ENCODE results near the gene CDCP2.
A peak's percentile ranks its signal among the peaks of the same experiment; 100 is the strongest.

Gene CDCP2

GRCh38 chr1:54178296-54179070 lies 25.7 kb upstream of the CDCP2 start:
- peaks cover under 1% of the 10 kb centered on the region for H3K4me1 ChIP-seq (ENCODE audit: control insufficient read depth, insufficient read depth, low read length)

DNA sequence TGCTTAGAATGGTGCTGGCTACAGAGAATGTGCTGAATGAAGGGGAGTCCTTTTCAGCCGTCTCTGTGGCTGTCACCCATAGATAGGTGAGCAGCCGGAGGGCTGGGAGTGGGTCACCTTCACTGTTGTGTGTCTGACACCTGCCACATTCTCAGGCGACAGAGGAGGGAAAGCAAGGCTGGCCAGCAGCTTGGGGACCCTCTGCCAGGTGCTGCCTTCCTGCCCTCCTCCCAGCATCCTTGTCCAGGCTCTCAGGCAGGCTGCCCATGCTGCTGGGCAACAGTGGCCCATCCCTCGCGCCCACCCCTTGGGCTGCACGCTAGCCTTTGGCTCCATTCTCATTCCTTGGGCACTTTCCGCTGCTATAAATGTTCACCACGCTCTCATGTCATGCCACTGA lies 24.9 kb upstream of the CDCP2 start:
- Histone ChIP-seq H3K9me3 (ENCODE audit: control insufficient read depth, low read length) (no peaks in the 10 kb centered on the region), H3K36me3 (ENCODE audit: control insufficient read depth, insufficient read depth, low read length) (no peaks in the 10 kb centered on the region), H3K4me3 (ENCODE audit: insufficient read depth, low read depth, low read length) (no peak overlapping the region), H3K27me3 (ENCODE audit: control insufficient read depth, insufficient read depth, low read length, poor library complexity, severe bottlenecking) (no peaks in the 10 kb centered on the region), H3K4me1 (ENCODE audit: control insufficient read depth, insufficient read depth, low read length) (peaks cover 6% of the 10 kb centered on the region), H3K27ac (ENCODE audit: insufficient read depth, low read depth, low read length, poor library complexity, severe bottlenecking) (no peak overlapping the region)
- 91% methylated on average over 8 of the region's 8 CpGs for WGBS, 2 experiments

More at GRCh38 chr1:54178296-54179070, 25.7 kb upstream of the CDCP2 start:
- H3K9me3 ChIP-seq (ENCODE audit: control insufficient read depth, low read length): no peaks in the 10 kb centered on the region
- 92 to 94% methylated on average over 9 of the region's 9 CpGs for WGBS, 2 experiments
- H3K27ac ChIP-seq (ENCODE audit: insufficient read depth, low read depth, low read length, poor library complexity, severe bottlenecking): no peak overlapping the region
- H3K36me3 ChIP-seq (ENCODE audit: control insufficient read depth, insufficient read depth, low read length): no peaks in the 10 kb centered on the region
- H3K4me3 ChIP-seq (ENCODE audit: insufficient read depth, low read depth, low read length): no peak overlapping the region
- no peaks in the 10 kb centered on the region for H3K27me3 ChIP-seq (ENCODE audit: control insufficient read depth, insufficient read depth, low read length, poor library complexity, severe bottlenecking)

- H3K36me3 ChIP-seq (ENCODE audit: control insufficient read depth, insufficient read depth, low read length): no peaks in the 10 kb centered on the region
- 90 to 94% methylated on average over 6 of the region's 6 CpGs for WGBS, 2 experiments
- H3K9me3 ChIP-seq (ENCODE audit: control insufficient read depth, low read length): no peaks in the 10 kb centered on the region
- no peak overlapping the region for H3K27ac ChIP-seq (ENCODE audit: insufficient read depth, low read depth, low read length, poor library complexity, severe bottlenecking)
- H3K4me3 ChIP-seq (ENCODE audit: insufficient read depth, low read depth, low read length): no peak overlapping the region
- no peaks in the 10 kb centered on the region for H3K27me3 ChIP-seq (ENCODE audit: control insufficient read depth, insufficient read depth, low read length, poor library complexity, severe bottlenecking)
- peaks cover 6% of the 10 kb centered on the region for H3K4me1 ChIP-seq (ENCODE audit: control insufficient read depth, insufficient read depth, low read length)
Observed at GRCh38 chr1:54176621-54177327, 24.0 kb upstream of the CDCP2 start.

- no peak overlapping the region for H3K27ac ChIP-seq (ENCODE audit: insufficient read depth, low read depth, low read length, poor library complexity, severe bottlenecking)
- 90 to 91% methylated on average over 4 of the region's 4 CpGs for WGBS, 2 experiments
Observed at GRCh38 chr1:54174106-54174505, 21.3 kb upstream of the CDCP2 start.

GRCh38 chr1:54173681-54174080 lies 20.9 kb upstream of the CDCP2 start:
- 75 to 79% methylated on average over 9 of the region's 9 CpGs for WGBS, 2 experiments
- no peak overlapping the region for H3K27ac ChIP-seq (ENCODE audit: insufficient read depth, low read depth, low read length, poor library complexity, severe bottlenecking)
- H3K4me3 ChIP-seq (ENCODE audit: insufficient read depth, low read depth, low read length): no peak overlapping the region
- H3K36me3 ChIP-seq (ENCODE audit: control insufficient read depth, insufficient read depth, low read length): no peaks in the 10 kb centered on the region
- no peaks in the 10 kb centered on the region for H3K27me3 ChIP-seq (ENCODE audit: control insufficient read depth, insufficient read depth, low read length, poor library complexity, severe bottlenecking)
- H3K4me1 ChIP-seq (ENCODE audit: control insufficient read depth, insufficient read depth, low read length): peaks cover 6% of the 10 kb centered on the region
- H3K9me3 ChIP-seq (ENCODE audit: control insufficient read depth, low read length): no peaks in the 10 kb centered on the region

More at GRCh38 chr1:54174106-54174505, 21.3 kb upstream of the CDCP2 start:
- Histone ChIP-seq H3K4me1 (ENCODE audit: control insufficient read depth, insufficient read depth, low read length) (peaks cover 6% of the 10 kb centered on the region), H3K9me3 (ENCODE audit: control insufficient read depth, low read length) (no peaks in the 10 kb centered on the region), H3K36me3 (ENCODE audit: control insufficient read depth, insufficient read depth, low read length) (no peaks in the 10 kb centered on the region), H3K27me3 (ENCODE audit: control insufficient read depth, insufficient read depth, low read length, poor library complexity, severe bottlenecking) (no peaks in the 10 kb centered on the region), H3K4me3 (ENCODE audit: insufficient read depth, low read depth, low read length) (no peak overlapping the region)

- 87 to 90% methylated on average over 9 to 10 of the region's 10 CpGs for WGBS, 2 experiments
- Histone ChIP-seq H3K36me3 (ENCODE audit: control insufficient read depth, insufficient read depth, low read length) (no peaks in the 10 kb centered on the region), H3K27ac (ENCODE audit: insufficient read depth, low read depth, low read length, poor library complexity, severe bottlenecking) (peak overlapping the region; percentile 63)
Observed at GRCh38 chr1:54172614-54173599, 20.1 kb upstream of the CDCP2 start.

GRCh38 chr1:54171606-54172005 lies 18.8 kb upstream of the CDCP2 start:
- Histone ChIP-seq H3K27ac (ENCODE audit: insufficient read depth, low read depth, low read length, poor library complexity, severe bottlenecking) (no peak overlapping the region), H3K36me3 (ENCODE audit: control insufficient read depth, insufficient read depth, low read length) (no peaks in the 10 kb centered on the region), H3K4me1 (ENCODE audit: control insufficient read depth, insufficient read depth, low read length) (peaks cover 6% of the 10 kb centered on the region), H3K27me3 (ENCODE audit: control insufficient read depth, insufficient read depth, low read length, poor library complexity, severe bottlenecking) (no peaks in the 10 kb centered on the region), H3K9me3 (ENCODE audit: control insufficient read depth, low read length) (no peaks in the 10 kb centered on the region), H3K4me3 (ENCODE audit: insufficient read depth, low read depth, low read length) (no peak overlapping the region)
- WGBS, 2 experiments: 87 to 89% methylated on average over 8 of the region's 8 CpGs

More at GRCh38 chr1:54172614-54173599, 20.1 kb upstream of the CDCP2 start:
- Histone ChIP-seq H3K27me3 (ENCODE audit: control insufficient read depth, insufficient read depth, low read length, poor library complexity, severe bottlenecking) (no peaks in the 10 kb centered on the region), H3K4me1 (ENCODE audit: control insufficient read depth, insufficient read depth, low read length) (peaks cover 6% of the 10 kb centered on the region), H3K4me3 (ENCODE audit: insufficient read depth, low read depth, low read length) (no peak overlapping the region), H3K9me3 (ENCODE audit: control insufficient read depth, low read length) (no peaks in the 10 kb centered on the region)

DNA sequence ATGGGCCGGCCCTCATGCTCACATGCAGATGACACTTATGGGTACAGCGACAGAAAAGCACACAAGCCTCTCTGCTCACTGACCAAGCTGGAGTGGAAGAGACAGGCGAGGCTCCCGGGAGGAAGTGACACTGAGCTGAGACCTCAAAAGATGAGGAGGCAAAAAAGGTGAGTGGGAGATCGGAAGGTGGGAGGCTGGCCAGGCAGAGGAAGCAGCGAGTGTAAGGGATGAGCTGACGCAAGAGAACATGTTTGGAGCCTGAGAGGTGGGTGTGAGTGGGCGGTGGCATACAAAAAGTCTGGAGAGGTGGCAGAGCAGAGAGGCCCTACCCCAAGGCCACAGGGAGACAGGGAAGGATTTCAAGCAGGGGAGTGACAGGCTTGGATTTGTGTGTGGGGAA lies 18.2 kb upstream of the CDCP2 start:
- Histone ChIP-seq H3K27ac (ENCODE audit: insufficient read depth, low read depth, low read length, poor library complexity, severe bottlenecking) (no peak overlapping the region), H3K27me3 (ENCODE audit: control insufficient read depth, insufficient read depth, low read length, poor library complexity, severe bottlenecking) (no peaks in the 10 kb centered on the region), H3K4me1 (ENCODE audit: control insufficient read depth, insufficient read depth, low read length) (peaks cover 6% of the 10 kb centered on the region), H3K9me3 (ENCODE audit: control insufficient read depth, low read length) (no peaks in the 10 kb centered on the region), H3K36me3 (ENCODE audit: control insufficient read depth, insufficient read depth, low read length) (no peaks in the 10 kb centered on the region), H3K4me3 (ENCODE audit: insufficient read depth, low read depth, low read length) (no peak overlapping the region)
- WGBS, 2 experiments: 88 to 89% methylated on average over 8 of the region's 8 CpGs

GRCh38 chr1:54169068-54169467 lies 16.3 kb upstream of the CDCP2 start:
- Histone ChIP-seq H3K36me3 (ENCODE audit: control insufficient read depth, insufficient read depth, low read length) (no peaks in the 10 kb centered on the region), H3K27me3 (ENCODE audit: control insufficient read depth, insufficient read depth, low read length, poor library complexity, severe bottlenecking) (no peaks in the 10 kb centered on the region), H3K4me1 (ENCODE audit: control insufficient read depth, insufficient read depth, low read length) (peaks cover 6% of the 10 kb centered on the region), H3K4me3 (ENCODE audit: insufficient read depth, low read depth, low read length) (no peak overlapping the region), H3K27ac (ENCODE audit: insufficient read depth, low read depth, low read length, poor library complexity, severe bottlenecking) (no peak overlapping the region), H3K9me3 (ENCODE audit: control insufficient read depth, low read length) (no peaks in the 10 kb centered on the region)
- 67 to 85% methylated on average over 2 to 3 of the region's 3 CpGs for WGBS, 2 experiments
